SH-SY5Y (cell line): ENCODE measurements around the gene UNC79.

Experiments used
- GATA2 ChIP-seq: IDR thresholded peaks from 2 replicates; pipeline ENCODE4 v1.6.1; 2011; ENCODE audit warnings: mild to moderate bottlenecking, low read depth, low read length
- GATA3 ChIP-seq: IDR thresholded peaks from 2 replicates; pipeline ENCODE4 v1.6.1; 2011; ENCODE audit warnings: low read depth, mild to moderate bottlenecking, low read length, moderate library complexity

DNA sequence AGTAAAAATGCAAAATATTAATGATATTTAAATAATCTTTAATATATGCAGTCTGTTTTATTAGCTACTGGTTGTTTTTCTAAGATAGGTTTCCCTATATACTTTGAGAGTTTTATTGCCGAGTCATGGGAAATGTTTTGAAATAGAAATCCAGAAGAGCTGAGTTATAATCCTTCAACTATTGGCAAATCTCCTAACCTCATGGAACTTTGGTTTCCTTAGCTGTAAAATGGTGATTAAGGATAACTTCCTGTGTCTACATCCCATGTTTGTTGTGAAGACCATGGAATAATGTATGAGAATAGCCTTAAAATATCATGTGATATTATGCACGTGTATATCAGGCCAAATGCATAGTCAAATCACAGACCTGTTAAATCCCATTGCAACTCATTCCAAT lies 51.0 kb downstream of the UNC79 start:
- no peak for TF ChIP-seq GATA3
- TF ChIP-seq GATA2, result no peak
